Left ventricle myocardium inferior (tissue), 1 donor: ENCODE measurements around the gene DNAJC24. TPM values are rescaled to one million over a fixed set of nuclear protein-coding genes. Genes with fewer than 3 reads are reported as not detected.

Source experiments
- DNase-seq: peaks from one replicate; pipeline ENCODE4 v3.0.0-alpha.2; 2020
- H3K27ac ChIP-seq: fragments of 200-600 bp; replicated peaks from 2 replicates; pipeline ENCODE4 v1.8.0; 2021
- H3K27me3 ChIP-seq: fragments of 200-600 bp; 2 replicates; pipeline ENCODE4 v1.8.0; 2021; ENCODE audit warnings: low read depth
- H3K36me3 ChIP-seq: fragments of 200-600 bp; 2 replicates; pipeline ENCODE4 v1.8.0; 2021
- H3K4me1 ChIP-seq: fragments of 200-600 bp; 2 replicates; pipeline ENCODE4 v1.8.0; 2021
- H3K4me3 ChIP-seq: fragments of 200-600 bp; 2 replicates; pipeline ENCODE4 v1.8.0; 2021; ENCODE audit warnings: mild to moderate bottlenecking, moderate library complexity
- H3K9me3 ChIP-seq: fragments of 200-600 bp; replicated peaks from 2 replicates; pipeline ENCODE4 v1.8.0; 2021
- intact Hi-C: fragments of 100-400 bp; cut with micrococcal nuclease; formaldehyde crosslinking; loops from one replicate; pipeline ENCODE4 v1.11.0; 2022
- total RNA-seq: library from RNA; stranded (reverse); fragmentation: NEBNext Ultra II Directional; extraction: Animal tissue kit (Norgen Biotek cat#: 25700); gene quantifications from one replicate; pipeline ENCODE4 v1.2.1, GENCODE V29; 2021
- TF ChIP-seq, protein P1 (sequence below): fragments of 200-600 bp; IDR thresholded peaks from 2 replicates; pipeline ENCODE4 v1.8.0; 2021; ENCODE audit warnings: antibody characterized with exemption, mild to moderate bottlenecking, borderline replicate concordance
- donor health status: DM: no; HTN: yes; CAD: no; lungs with severe emphysema.

The DNAJC24 gene
- total RNA-seq, 1 donor from 2014 or later = 22.9 TPM

- Histone ChIP-seq H3K27me3 (no peaks in the 10 kb centered on the region), H3K4me1 (no peaks in the 10 kb centered on the region), H3K4me3 (no peak overlapping the region), H3K9me3 (no peaks in the 10 kb centered on the region), H3K36me3 (peaks cover 4% of the 10 kb centered on the region), H3K27ac (no peak overlapping the region)
- TF ChIP-seq, protein P1, sequence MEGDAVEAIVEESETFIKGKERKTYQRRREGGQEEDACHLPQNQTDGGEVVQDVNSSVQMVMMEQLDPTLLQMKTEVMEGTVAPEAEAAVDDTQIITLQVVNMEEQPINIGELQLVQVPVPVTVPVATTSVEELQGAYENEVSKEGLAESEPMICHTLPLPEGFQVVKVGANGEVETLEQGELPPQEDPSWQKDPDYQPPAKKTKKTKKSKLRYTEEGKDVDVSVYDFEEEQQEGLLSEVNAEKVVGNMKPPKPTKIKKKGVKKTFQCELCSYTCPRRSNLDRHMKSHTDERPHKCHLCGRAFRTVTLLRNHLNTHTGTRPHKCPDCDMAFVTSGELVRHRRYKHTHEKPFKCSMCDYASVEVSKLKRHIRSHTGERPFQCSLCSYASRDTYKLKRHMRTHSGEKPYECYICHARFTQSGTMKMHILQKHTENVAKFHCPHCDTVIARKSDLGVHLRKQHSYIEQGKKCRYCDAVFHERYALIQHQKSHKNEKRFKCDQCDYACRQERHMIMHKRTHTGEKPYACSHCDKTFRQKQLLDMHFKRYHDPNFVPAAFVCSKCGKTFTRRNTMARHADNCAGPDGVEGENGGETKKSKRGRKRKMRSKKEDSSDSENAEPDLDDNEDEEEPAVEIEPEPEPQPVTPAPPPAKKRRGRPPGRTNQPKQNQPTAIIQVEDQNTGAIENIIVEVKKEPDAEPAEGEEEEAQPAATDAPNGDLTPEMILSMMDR = no peak
- intact Hi-C loops = no loop called here
- DNase-seq = no peak
Measured at GRCh38 chr11:31442086-31442485, 72.4 kb downstream of the DNAJC24 start.

DNA sequence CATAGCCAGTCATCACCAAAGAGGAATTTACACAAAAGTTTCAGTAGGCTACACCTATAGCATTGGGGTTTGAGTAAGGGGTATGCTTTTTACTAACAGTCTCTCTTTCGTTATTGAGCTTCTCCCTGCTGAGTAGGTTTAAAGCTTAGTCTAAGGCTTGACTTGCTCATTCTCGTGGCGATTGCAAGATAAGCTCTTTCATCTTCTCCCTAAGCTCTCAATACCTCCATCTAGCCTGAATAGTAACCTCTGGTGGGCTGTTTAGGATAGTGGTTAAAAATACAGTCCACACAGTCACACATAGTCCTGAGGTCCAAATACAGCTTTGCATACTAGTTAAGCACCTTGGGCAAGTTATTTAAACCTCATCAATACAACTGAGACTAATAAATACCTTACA is 74.1 kb downstream of the DNAJC24 start:
- peaks cover 20% of the 10 kb centered on the region for H3K36me3 ChIP-seq
- no peaks in the 10 kb centered on the region for H3K27me3 ChIP-seq
- no peaks in the 10 kb centered on the region for H3K9me3 ChIP-seq
- no peak for DNase-seq
- H3K27ac ChIP-seq = no peak overlapping the region
- intact Hi-C loops = no loop called here
- H3K4me3 ChIP-seq = no peak overlapping the region
- no peaks in the 10 kb centered on the region for H3K4me1 ChIP-seq
- TF ChIP-seq, protein P1 = no peak

- intact Hi-C loops = no loop called here
- H3K27me3 ChIP-seq = no peaks in the 10 kb centered on the region
- TF ChIP-seq, protein P1 = no peak
- H3K4me3 ChIP-seq = no peak overlapping the region
- DNase-seq = no peak
- no peaks in the 10 kb centered on the region for H3K9me3 ChIP-seq
- no peak overlapping the region for H3K27ac ChIP-seq
- no peaks in the 10 kb centered on the region for H3K4me1 ChIP-seq
- peaks cover 21% of the 10 kb centered on the region for H3K36me3 ChIP-seq
Measured at GRCh38 chr11:31445621-31446020, 76.0 kb downstream of the DNAJC24 start.

- Histone ChIP-seq H3K27me3 (no peaks in the 10 kb centered on the region), H3K36me3 (peaks cover 33% of the 10 kb centered on the region), H3K4me3 (no peak overlapping the region), H3K9me3 (no peaks in the 10 kb centered on the region), H3K4me1 (no peaks in the 10 kb centered on the region), H3K27ac (no peak overlapping the region)
- no peak for DNase-seq
- TF ChIP-seq, protein P1 = no peak
- intact Hi-C loops = no loop called here
Measured at GRCh38 chr11:31449040-31449439, 79.4 kb downstream of the DNAJC24 start.

DNA sequence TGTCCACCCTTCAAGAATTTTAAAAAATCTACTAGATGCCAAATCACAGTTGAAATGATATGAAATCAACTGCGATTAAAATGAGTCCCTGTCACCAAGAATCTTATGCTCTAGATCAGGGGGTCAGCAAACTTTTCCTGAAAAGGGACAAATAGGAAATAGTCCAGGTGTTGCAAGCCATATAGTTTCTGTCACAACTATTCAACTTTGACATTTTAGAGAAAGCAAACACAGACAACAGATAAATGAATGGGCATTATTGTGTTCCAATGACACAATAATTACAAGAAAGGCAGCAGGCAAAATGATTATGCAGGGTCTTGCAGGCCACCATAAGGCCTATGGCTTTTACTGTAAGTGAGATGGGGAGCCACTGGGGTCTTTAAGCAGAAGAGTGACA is 81.2 kb downstream of the DNAJC24 start:
- Histone ChIP-seq H3K36me3 (peaks cover 33% of the 10 kb centered on the region), H3K4me1 (no peaks in the 10 kb centered on the region), H3K4me3 (no peak overlapping the region), H3K27ac (no peak overlapping the region), H3K9me3 (no peaks in the 10 kb centered on the region), H3K27me3 (no peaks in the 10 kb centered on the region)
- TF ChIP-seq, protein P1 = no peak
- DNase-seq = no peak
- intact Hi-C loops = no loop called here

GRCh38 chr11:31455177-31455576 is 85.5 kb downstream of the DNAJC24 start:
- TF ChIP-seq, protein P1 = no peak
- H3K36me3 ChIP-seq = peaks cover 12% of the 10 kb centered on the region
- intact Hi-C loops = no loop called here

More at GRCh38 chr11:31455177-31455576, 85.5 kb downstream of the DNAJC24 start:
- H3K4me3 ChIP-seq = no peak overlapping the region
- DNase-seq = no peak
- H3K4me1 ChIP-seq = no peaks in the 10 kb centered on the region
- no peak overlapping the region for H3K27ac ChIP-seq
- no peaks in the 10 kb centered on the region for H3K9me3 ChIP-seq
- no peaks in the 10 kb centered on the region for H3K27me3 ChIP-seq
